ENCODE data around the gene DLGAP4. TPM values are rescaled to one million over a fixed set of nuclear protein-coding genes. Genes with fewer than 3 reads are reported as not detected.

DLGAP4 gene
- total and polyA plus RNA-seq, 2 of the 13 experiments (the other 11 are each of a cell fraction or from before 2014, with no cell fraction given) = 15.2 to 26.7 TPM

GRCh38 chr20:36483209-36483918, 177.2 kb downstream of the DLGAP4 start (continued):
- TF ChIP-seq ZNF687 (CRISPR knock-in tag; IDR thresholded peaks at IDR 0.05) = peak; percentile 29; the same call in 1 of the 2 replicates
- 0 out of 2 replicates have a peak, but pooled peaks have one; percentile 32 for TF ChIP-seq FLYWCH1 (CRISPR knock-in tag; IDR thresholded peaks at IDR 0.05)
- TF ChIP-seq ATF2 (CRISPR knock-in tag; IDR thresholded peaks at IDR 0.05) = no peak
- TF ChIP-seq GLI4 (CRISPR knock-in tag; IDR thresholded peaks at IDR 0.05; ENCODE audit: borderline replicate concordance) = no peak
- TF ChIP-seq, protein P1, sequence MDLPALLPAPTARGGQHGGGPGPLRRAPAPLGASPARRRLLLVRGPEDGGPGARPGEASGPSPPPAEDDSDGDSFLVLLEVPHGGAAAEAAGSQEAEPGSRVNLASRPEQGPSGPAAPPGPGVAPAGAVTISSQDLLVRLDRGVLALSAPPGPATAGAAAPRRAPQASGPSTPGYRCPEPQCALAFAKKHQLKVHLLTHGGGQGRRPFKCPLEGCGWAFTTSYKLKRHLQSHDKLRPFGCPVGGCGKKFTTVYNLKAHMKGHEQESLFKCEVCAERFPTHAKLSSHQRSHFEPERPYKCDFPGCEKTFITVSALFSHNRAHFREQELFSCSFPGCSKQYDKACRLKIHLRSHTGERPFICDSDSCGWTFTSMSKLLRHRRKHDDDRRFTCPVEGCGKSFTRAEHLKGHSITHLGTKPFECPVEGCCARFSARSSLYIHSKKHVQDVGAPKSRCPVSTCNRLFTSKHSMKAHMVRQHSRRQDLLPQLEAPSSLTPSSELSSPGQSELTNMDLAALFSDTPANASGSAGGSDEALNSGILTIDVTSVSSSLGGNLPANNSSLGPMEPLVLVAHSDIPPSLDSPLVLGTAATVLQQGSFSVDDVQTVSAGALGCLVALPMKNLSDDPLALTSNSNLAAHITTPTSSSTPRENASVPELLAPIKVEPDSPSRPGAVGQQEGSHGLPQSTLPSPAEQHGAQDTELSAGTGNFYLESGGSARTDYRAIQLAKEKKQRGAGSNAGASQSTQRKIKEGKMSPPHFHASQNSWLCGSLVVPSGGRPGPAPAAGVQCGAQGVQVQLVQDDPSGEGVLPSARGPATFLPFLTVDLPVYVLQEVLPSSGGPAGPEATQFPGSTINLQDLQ (CRISPR knock-in tag; IDR thresholded peaks at IDR 0.05) = peak; percentile 39; the same call in 1 of the 2 replicates
- no peak for TF ChIP-seq ATF1 (CRISPR knock-in tag; IDR thresholded peaks at IDR 0.05)
- TF ChIP-seq, protein P2, sequence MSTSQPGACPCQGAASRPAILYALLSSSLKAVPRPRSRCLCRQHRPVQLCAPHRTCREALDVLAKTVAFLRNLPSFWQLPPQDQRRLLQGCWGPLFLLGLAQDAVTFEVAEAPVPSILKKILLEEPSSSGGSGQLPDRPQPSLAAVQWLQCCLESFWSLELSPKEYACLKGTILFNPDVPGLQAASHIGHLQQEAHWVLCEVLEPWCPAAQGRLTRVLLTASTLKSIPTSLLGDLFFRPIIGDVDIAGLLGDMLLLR (CRISPR knock-in tag; IDR thresholded peaks at IDR 0.05) = 0 out of 2 replicates have a peak, but pooled peaks have one; percentile 16

Measured in HepG2 (cell line).